ENCODE data around the gene AP2A1. TPM values are rescaled to one million over a fixed set of nuclear protein-coding genes. Genes with fewer than 3 reads are reported as not detected.

The AP2A1 gene
- total and polyA plus RNA-seq, 2 of the 13 experiments (the other 11 are each of a cell fraction or from before 2014, with no cell fraction given), result 22.7 to 39.7 TPM

GRCh38 chr19:49820125-49820524 lies 53.3 kb downstream of the AP2A1 start (continued):
- TF ChIP-seq KLF15 (CRISPR knock-in tag; IDR thresholded peaks at IDR 0.05; ENCODE audit: borderline replicate concordance) (no peak), MBD4 (IDR thresholded peaks at IDR 0.05; ENCODE audit: borderline replicate concordance, low read length) (no peak)

DNA sequence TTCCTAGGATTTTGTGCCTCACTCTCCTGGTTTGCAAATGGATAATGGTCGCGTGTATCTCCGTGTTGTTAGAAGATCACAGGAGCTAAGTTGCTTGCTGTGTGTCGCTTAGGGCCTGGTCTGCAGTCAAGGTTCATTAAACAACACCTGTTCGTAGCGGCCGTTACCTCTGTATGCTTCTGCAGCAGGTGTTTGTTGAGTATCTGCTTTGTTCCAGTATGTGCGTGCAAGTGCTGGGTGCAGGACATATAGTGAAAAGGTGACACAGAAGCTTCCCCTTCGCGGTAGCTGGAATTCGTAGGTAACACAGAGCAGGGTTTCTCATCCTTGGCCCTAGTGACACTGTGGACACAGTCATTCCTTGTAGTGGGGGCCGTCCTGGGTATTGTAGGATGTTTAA lies 56.7 kb downstream of the AP2A1 start:
- ChIA-PET CTCF (ENCODE audit: low intra/inter-chr PET ratio, low total read pairs) (no interaction called here), POLR2A (no interaction called here)
- no TSS peak for BruUV-seq (replicated peaks)
- H3K27me3 ChIP-seq (ENCODE audit: control insufficient read depth in 1 of 2, insufficient read depth in 2 of 2, low read length in 2 of 2), result no peaks in the 10 kb centered on the region
- FAIRE-seq (no peak), DNase-seq (ENCODE audit: low spot score) (no peak), ATAC-seq (no peak)
- H2AFZ ChIP-seq (ENCODE audit: low read length), result no peak overlapping the region
- peaks cover 11% of the 10 kb centered on the region for H3K4me1 ChIP-seq (ENCODE audit: insufficient read depth, low read length)
- intact Hi-C loops (cut with micrococcal nuclease; ENCODE audit: unreplicated experiment) (no loop called here), in situ Hi-C loops (cut with HindIII; ENCODE audit: extremely low pct_ligation_motif_present, low pct_unique_long_range_greater_than_20kb) (no loop called here)
- no peak overlapping the region for H3K27ac ChIP-seq (ENCODE audit: extremely low read length, insufficient read depth, low read length)
- H3K4me3 ChIP-seq (replicated peaks in 1 of 3; ENCODE audit: insufficient read depth in 1 of 3, low read depth in 2 of 3, low read length in 3 of 3), result no peak overlapping the region
- no peak overlapping the region for H3K4me2 ChIP-seq (ENCODE audit: low read depth, low read length)
- no peak overlapping the region for H3K9ac ChIP-seq (ENCODE audit: insufficient read depth, low read depth, low read length)
- 95% methylated on average over 12 of the region's 12 CpGs for WGBS (ENCODE audit: low lambda C conversion rate)
- peaks cover 17% of the 10 kb centered on the region for H3K79me2 ChIP-seq (ENCODE audit: insufficient read depth, low read length)
- H4K20me1 ChIP-seq (ENCODE audit: insufficient read depth, low read length), result no peaks in the 10 kb centered on the region
- H3K36me3 ChIP-seq (replicated peaks in 1 of 2; ENCODE audit: control insufficient read depth in 1 of 2, insufficient read depth in 2 of 2, low read length in 2 of 2), result peaks cover 5 to 21% of the 10 kb centered on the region in 2 experiments; a peak in 4 of 5 replicates
- TF ChIP-seq CCDC6 (CRISPR knock-in tag; IDR thresholded peaks at IDR 0.05) (no peak), PLSCR1 (CRISPR knock-in tag; IDR thresholded peaks at IDR 0.05; ENCODE audit: borderline replicate concordance) (no peak), NFYB (CRISPR knock-in tag; IDR thresholded peaks at IDR 0.05) (no peak), ZNF839 (CRISPR knock-in tag; IDR thresholded peaks at IDR 0.05; ENCODE audit: borderline replicate concordance) (no peak), MLXIP (CRISPR knock-in tag; IDR thresholded peaks at IDR 0.05; ENCODE audit: borderline replicate concordance) (no peak)
- H3K9me3 ChIP-seq (ENCODE audit: low read length), result no peaks in the 10 kb centered on the region
